Lower leg skin (tissue), 4 donors: ENCODE results near the gene MICU1. TPM values are rescaled to one million over a fixed set of nuclear protein-coding genes. Genes with fewer than 3 reads are reported as not detected.

Experiments used
- DNase-seq, 2 donors: peaks; one replicate each; pipeline ENCODE4 v3.0.0-alpha.2; 2019; ENCODE audit warnings: low spot score in 2 of 2
- H3K4me3 ChIP-seq: fragments of 200-600 bp; sonication (generic); 2 replicates; pipeline ENCODE4 v1.5.1; 2017; ENCODE audit warnings: mild to moderate bottlenecking, low read depth; ENCODE audit not compliant: poor library complexity, severe bottlenecking
- POLR2A ChIP-seq, 2 donors: fragments of 450-650 bp; IDR thresholded peaks; one replicate each; pipeline ENCODE4 v1.6.1; 2016 to 2017; ENCODE audit warnings: antibody characterized with exemption in 2 of 2, mild to moderate bottlenecking in 1 of 2, moderate library complexity in 1 of 2
- whole genome bisulfite sequencing, 2 donors: methylation state at CpG; one replicate each; pipeline ENCODE4 v1.1.5; 2018; 5-methylcytosine and 5-hydroxymethylcytosine counted together
- intact Hi-C: fragments of 100-400 bp; cut with DNase I; formaldehyde crosslinking; loops from one replicate; pipeline ENCODE4 v1.15.0; 2023; ENCODE audit warnings: low total_unique reads
- total RNA-seq, 4 donors: library from RNA; depleted of rRNA; stranded (reverse); fragments of >200 nt; gene quantifications; one replicate each; pipeline ENCODE4 v1.1.0, GENCODE V29; 2016
- TF ChIP-seq, protein P1 (sequence below), 3 donors: fragments of 450-650 bp; IDR thresholded peaks; one replicate each; pipeline ENCODE4 v1.5.1; 2016; ENCODE audit warnings: antibody characterized with exemption in 3 of 3, mild to moderate bottlenecking in 3 of 3, moderate library complexity in 2 of 3

The MICU1 gene
- total RNA-seq, 4 donors from 2014 or later = 36.8 to 54.6 (median 46.8) TPM

- TF ChIP-seq, protein P1, sequence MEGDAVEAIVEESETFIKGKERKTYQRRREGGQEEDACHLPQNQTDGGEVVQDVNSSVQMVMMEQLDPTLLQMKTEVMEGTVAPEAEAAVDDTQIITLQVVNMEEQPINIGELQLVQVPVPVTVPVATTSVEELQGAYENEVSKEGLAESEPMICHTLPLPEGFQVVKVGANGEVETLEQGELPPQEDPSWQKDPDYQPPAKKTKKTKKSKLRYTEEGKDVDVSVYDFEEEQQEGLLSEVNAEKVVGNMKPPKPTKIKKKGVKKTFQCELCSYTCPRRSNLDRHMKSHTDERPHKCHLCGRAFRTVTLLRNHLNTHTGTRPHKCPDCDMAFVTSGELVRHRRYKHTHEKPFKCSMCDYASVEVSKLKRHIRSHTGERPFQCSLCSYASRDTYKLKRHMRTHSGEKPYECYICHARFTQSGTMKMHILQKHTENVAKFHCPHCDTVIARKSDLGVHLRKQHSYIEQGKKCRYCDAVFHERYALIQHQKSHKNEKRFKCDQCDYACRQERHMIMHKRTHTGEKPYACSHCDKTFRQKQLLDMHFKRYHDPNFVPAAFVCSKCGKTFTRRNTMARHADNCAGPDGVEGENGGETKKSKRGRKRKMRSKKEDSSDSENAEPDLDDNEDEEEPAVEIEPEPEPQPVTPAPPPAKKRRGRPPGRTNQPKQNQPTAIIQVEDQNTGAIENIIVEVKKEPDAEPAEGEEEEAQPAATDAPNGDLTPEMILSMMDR (IDR thresholded peaks at IDR 0.05) = no peak
- TF ChIP-seq POLR2A (IDR thresholded peaks at IDR 0.05) = no peak
- intact Hi-C loops = loop anchor here (10.0 kb wide), 3 partner anchors 62 to 382 kb away; partner anchors contain the start of gene DDIT4
- peak in 1 of 2 donors; percentile 87 for DNase-seq
- H3K4me3 ChIP-seq = no peak overlapping the region
- WGBS, 2 donors = 85 to 86% methylated on average over 18 of the region's 18 CpGs
Observed at GRCh38 chr10:72336259-72337038, 289.4 kb downstream of the MICU1 start.

DNA sequence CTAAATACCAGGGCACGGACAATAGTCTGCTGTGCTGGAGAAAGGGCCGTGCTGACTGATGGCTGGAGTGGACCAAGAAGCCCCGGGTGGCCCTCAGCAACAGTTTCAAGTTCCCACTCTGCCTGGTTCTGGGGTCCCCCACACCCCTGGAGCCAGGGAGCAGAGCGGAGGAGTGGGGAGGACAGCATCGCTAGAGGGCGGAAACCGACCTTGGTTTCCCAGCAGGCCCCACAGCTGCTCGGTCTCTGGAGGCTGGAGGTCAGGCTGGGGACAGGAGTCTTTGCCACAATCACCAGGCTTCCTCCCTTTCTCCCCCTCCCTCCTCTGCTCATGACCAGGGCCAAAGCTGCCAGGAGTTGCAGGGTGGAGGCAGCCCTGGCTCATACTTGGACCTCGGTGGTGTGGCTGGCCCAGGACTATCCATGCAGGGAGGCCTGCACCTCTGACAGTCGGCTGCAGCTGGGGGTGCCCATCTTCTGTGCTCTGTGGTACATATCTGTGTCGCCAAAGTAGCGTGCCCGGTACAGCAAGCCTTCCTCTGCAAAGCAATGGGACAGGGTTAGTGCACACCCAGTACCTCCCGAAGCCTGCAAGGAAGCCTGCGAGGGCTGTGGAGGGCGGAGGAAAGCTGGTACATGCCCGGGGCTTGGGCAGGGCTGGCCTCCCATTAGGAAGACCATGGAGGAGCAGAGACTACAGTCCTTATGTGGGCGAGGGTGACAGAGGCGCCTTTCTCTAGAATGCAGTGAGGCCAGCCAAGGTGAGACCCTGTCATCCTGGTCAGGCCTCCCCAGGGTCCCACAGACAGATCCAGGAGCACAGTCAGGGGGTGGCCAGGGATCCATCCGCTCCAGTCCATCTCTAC is 290.3 kb downstream of the MICU1 start:
- peak; percentile 71 to 93 for DNase-seq
- H3K4me3 ChIP-seq = no peak overlapping the region
- WGBS, 2 donors = 53 to 61% methylated on average over 18 to 20 of the region's 20 CpGs
- TF ChIP-seq, protein P1 (IDR thresholded peaks at IDR 0.05) = no peak
- no peak for TF ChIP-seq POLR2A (IDR thresholded peaks at IDR 0.05)
- intact Hi-C loops = loop anchor here (10.0 kb wide), 3 partner anchors 61 to 381 kb away; partner anchors contain the start of gene DDIT4

DNA sequence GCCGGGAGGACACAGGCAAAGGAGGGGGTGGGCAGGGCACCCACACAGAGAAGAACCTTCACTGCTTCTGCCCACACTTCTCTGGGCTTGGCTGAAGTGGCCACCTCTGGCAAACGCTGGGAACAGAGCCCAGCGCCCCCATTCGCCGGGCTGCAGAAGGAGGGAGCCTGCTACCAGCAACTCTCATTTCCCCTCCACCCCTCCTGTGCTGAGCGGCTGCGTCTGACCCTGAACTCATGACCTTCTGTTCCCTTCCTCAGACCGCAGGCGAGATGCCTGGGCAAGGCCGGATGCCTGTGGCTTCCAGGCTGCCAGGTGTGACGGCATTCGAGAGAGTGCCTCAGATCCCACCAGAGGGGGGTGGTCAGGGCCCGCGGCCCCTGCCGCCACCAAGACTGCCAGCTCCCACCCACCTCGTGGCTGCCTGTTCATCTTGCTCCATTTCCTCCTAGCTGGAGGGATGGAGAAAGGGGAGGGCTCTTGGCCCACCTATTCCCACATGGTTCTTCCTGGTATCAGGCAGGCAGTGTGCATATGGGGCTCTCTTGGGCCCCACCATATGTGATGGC is 291.0 kb downstream of the MICU1 start:
- TF ChIP-seq, protein P1 (IDR thresholded peaks at IDR 0.05) = no peak
- no peak for TF ChIP-seq POLR2A (IDR thresholded peaks at IDR 0.05)
- H3K4me3 ChIP-seq = no peak overlapping the region
- WGBS, 2 donors = 53 to 57% methylated on average over 16 of the region's 16 CpGs
- peak; percentile 81 to 97 for DNase-seq
- intact Hi-C loops = loop anchor here (10.0 kb wide), 3 partner anchors 60 to 380 kb away; partner anchors contain the start of gene DDIT4

DNA sequence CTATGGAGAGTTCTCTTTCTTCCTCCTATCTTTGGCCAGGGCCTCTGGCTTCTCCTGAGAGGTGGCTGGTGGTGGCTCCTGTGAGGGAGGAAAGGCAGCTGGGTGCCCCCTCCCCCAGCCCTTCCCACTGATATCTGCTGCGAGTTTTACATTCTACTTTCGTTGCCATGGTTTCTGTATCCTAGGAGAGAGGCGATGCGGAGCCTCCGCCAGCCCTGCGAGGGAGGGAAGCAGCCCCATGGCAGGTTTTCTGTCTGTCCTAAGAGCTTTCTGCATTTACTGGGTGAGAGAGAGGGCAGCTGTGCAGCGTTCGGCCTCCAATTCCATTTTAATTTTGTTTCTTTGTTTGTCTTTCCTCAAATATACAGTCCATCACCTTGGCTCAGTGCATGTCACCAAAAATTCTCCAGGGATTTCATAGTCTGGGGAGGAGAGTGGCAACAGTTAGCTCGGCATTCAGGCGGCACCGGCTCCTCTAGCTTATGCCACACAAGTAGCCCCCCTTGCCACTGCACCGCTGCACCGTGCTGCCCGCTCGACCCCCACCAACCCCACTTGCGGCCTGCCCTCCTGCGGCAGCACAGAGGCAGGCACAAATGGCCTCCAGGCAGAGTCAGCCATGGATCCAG is 291.6 kb downstream of the MICU1 start:
- intact Hi-C loops = loop anchor here (10.0 kb wide), 3 partner anchors 60 to 380 kb away; partner anchors contain the start of gene DDIT4

More for the DNA sequence above, 291.6 kb downstream of the MICU1 start:
- H3K4me3 ChIP-seq = no peak overlapping the region
- TF ChIP-seq, protein P1 (IDR thresholded peaks at IDR 0.05) = no peak
- TF ChIP-seq POLR2A (IDR thresholded peaks at IDR 0.05) = no peak
- 63 to 64% methylated on average over 16 to 17 of the region's 17 CpGs for WGBS, 2 donors
- DNase-seq = no peak
